CMK (cell line): Measurements from ENCODE around the gene MDGA2.

ENCODE experiments used
- DNase-seq: peaks from one replicate; pipeline ENCODE4 v3.0.0-alpha.2; 2010; ENCODE audit warnings: low read depth

The MDGA2 gene

DNA sequence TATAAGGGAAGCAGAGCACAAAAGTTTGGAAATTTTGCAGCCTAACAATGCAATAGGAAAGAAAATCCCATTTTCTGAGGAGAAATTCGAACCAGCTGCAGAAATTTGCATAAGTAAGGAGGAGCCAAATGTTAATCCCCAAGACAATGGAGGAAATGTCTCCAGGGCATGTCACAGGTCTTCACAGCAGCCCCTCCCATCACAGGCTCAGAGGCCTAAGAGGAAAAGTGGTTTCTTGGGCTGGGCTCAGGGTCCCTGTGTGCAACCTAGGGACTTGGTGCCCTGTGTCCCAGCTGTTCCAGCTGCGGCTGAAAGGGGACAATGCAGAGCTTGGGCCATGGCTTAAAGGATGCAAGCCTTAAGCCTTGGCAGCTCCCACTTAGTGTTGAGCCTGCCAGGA is 190.0 kb downstream of the MDGA2 start:
- DNase-seq: no peak

DNA sequence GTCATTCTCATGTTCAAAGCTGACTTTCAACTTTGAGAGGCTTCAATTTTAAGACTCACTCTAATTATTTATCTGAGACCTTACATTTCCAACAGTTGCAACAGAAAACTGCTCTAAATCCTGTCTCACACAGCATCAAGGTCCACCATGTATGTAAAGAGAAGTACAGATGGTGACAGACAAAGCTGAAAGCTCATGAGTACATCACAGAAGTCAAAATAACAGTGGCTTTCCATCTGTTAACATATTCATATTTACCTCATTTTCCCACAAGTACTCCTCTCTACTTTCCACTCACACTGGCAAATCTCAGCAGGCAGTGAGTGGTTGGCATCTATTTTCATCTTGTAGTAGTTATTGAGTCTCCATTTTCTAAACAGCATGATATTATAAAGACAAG is 192.0 kb downstream of the MDGA2 start:
- DNase-seq: no peak

DNA sequence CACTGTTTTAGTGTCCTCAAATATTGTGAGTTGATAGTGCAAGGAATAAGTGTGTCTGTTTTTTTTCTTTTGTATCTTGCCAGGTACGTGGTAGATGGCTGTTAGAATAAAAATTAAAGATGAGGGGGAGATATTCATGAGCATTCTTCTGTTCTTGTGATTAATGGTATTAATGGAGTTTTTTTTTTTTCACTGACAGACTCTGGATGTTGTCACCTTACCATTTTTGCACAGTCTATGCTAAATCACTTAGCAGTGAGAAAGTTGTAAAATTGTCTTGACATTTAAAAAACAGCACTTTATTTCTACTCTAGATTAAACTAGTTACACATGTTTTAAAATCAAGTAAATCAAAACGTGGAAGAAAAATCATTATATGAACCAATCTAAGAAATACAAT is 204.3 kb downstream of the MDGA2 start:
- DNase-seq: no peak

- DNase-seq: no peak
Measured at GRCh38 chr14:47466916-47467315, 208.5 kb downstream of the MDGA2 start.

GRCh38 chr14:47454025-47454424 is 221.4 kb downstream of the MDGA2 start:
- DNase-seq: no peak

DNA sequence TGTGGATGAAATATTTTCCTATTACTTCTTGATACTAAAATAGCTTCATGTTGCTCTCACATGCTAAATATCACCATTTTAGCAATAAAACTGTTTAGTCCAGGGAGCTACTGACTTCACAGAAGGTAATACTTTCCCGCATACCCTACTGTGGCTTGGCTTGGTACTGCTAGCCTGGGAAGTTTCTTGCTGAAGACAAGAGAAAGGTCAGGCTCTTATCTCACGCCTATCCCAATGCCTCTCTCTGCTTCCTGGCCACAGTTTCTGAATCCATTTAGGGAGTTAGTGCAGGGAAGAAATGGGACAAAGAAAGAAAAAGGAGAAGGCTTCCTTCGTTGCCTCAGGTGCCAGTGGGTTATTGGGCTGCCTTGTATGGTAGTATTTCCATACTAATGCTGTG is 228.3 kb downstream of the MDGA2 start:
- no peak for DNase-seq

DNA sequence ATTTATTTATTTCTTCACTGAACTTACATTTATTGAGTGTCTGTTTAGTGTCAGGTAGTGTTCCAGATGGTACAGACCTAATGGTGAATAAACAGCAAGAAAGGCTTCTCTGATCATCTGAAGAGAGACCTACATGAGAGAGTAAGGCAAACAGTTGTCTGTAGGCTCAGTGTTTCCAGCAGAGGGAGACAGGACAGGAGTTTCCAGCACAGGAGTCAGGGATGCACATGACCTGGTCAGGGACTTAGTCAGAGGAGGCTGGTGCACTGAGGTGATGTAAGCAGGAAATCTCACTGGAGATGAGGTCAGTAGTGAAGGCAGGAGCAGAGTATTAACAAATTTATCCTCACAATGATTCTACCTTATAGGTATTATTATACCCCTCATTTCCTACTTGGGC is 233.2 kb downstream of the MDGA2 start:
- DNase-seq: no peak

- no peak for DNase-seq
Measured at GRCh38 chr14:47439953-47440352, 235.5 kb downstream of the MDGA2 start.

DNA sequence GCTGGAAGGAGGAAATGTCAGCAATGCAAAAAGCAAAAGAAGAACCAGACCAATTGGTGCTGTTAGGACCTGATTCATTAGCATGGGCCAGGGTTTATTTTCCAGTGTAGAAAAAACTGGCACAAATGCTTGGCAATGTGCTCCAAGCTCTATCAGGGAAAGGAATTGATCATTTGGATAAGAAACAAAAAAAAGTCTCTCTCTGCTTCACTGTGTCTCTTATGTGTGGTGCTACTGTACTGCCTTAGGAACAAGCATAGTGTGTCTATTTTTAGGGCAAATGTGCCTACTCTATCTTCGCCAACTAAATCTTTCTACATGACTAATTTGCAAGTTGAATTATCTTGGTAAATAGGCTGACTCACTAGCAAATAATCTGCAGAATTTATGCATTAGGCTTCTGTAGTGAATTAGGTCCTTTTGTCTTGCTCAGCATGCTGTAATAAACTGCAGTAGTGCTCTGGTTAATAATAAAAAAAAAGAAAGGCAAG is 236.7 kb downstream of the MDGA2 start:
- no peak for DNase-seq

DNA sequence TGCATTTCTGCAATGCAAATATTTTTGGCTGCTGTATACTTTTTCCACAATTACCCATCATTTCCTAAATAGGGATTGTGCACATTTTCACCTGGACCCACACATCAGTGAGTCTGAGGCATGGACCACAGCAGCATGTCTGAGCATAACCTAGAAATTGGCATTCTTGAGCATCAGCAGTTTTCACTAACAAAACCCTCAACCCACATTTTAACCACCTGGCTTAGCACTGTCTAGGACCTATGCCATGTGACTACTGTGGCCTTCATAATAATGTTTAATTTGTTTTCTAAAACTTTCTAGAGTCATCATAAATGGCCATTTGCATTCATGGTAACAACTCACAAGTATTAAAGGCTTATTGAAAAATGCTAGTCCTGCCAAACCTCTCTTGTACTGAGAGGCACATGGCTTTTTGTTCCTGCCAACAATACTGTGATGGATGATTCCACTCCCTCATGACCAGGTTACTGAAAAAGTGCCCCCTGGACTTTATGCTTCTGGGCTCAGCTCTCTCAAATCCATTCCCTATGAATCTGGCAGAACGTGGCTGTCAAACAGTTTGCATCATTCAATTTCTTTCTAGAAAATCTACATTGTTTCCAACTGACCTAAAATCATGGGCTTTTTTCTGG is 240.0 kb downstream of the MDGA2 start:
- DNase-seq: no peak

- no peak for DNase-seq
Measured at GRCh38 chr14:47427629-47428028, 247.8 kb downstream of the MDGA2 start.

GRCh38 chr14:47425302-47425701 is 250.1 kb downstream of the MDGA2 start:
- DNase-seq: no peak

- DNase-seq: no peak
Measured at GRCh38 chr14:47422191-47422590, 253.2 kb downstream of the MDGA2 start.

DNA sequence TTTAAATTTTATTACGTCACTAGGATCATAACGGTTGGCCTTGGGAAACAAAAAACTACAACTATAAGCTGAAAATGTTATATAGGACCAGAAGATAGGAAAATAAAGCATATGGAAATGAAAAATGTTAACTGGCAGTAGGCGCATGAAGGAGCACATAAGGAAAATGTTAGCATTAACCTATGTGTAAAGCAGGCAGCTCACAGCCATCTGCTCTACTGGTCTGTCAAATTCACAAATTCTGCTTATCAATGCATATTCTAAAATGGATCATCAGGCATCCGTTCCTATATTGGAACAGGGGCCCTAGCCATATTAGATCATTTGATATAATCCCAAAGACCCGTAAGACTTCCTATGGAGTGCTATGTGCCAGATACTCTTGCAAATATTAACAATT is 263.9 kb downstream of the MDGA2 start:
- DNase-seq: no peak

DNA sequence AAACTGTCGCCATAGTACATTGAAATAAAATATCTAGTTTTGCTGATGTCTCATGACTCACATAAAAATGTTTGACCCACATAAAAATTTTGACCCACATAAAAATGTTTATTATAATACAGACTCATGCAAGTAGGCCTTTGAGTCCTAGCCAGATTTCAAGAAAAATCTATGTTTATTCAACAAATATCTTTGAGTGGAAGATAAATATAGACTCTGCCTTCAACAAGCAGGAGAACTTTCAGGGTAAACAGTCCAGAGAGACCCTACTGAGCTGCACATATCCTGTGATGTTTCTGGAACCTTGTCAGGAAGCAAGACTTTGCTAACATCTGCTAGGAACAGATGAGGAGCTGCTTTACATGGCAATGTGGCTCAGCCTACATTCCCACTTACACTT is 283.1 kb downstream of the MDGA2 start:
- DNase-seq: no peak

GRCh38 chr14:47390831-47391504 is 284.4 kb downstream of the MDGA2 start:
- DNase-seq: no peak

DNA sequence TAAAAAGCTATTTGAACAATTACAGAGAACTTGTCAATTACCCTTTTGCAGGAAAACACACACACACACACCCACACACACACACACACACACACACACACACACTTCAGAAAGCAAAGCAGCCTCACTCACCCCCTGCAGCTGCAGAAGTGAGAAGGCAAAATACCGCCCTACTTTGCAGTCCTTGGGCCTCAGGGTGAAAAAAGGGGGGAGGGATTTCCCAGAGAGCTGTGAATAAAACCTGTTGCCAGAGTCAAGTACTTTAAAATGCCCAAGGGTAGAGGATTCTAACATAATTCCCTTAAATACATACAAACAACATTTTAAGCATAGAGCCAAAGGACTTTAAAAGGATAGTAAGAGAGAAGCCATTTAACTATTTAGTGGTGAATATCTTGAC is 285.9 kb downstream of the MDGA2 start:
- no peak for DNase-seq

- DNase-seq: no peak
Measured at GRCh38 chr14:47366006-47366405, 309.4 kb downstream of the MDGA2 start.

DNA sequence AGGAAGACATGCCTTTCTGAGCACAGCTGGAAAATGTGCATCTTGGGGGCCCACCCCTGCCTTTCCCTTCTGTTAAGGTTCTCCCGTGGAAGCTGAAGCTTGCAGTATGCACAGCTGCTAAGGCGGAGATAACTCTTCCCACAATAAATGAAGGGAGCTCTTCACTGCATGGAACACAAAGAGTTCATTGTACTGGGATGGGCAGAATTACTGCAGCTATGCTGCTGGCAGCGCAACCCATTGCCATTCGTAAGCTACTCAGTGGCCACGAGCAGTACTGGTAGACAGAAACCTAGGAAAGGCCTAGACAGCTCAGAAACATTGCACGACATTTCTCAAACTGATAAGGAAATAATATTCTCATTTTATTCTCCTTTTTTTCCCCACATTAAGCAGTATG is 310.2 kb downstream of the MDGA2 start:
- DNase-seq: no peak

DNA sequence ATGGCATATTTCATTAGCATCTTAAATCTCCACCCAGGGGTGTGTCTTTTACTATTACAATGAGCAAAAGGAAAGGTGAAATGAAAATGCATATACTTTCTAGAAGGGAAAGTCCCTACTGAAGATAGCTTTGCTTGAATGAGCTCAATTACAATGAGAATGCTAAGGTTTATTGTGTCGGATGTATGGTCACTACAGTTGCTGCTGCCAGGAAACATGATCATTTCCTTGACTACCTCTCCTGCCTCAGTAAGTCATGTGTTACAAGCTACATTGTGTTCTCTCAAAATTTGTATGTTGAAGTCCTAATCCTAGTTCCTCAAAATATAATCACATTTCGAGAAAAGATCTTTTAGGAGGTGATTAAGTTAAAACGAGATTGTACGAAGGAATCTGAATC is 322.2 kb downstream of the MDGA2 start:
- no peak for DNase-seq

- DNase-seq: no peak
Measured at GRCh38 chr14:47346849-47347248, 328.6 kb downstream of the MDGA2 start.

- DNase-seq: no peak
Measured at GRCh38 chr14:47345016-47345415, 330.4 kb downstream of the MDGA2 start.

- DNase-seq: no peak
Measured at GRCh38 chr14:47332939-47333338, 342.5 kb downstream of the MDGA2 start.

DNA sequence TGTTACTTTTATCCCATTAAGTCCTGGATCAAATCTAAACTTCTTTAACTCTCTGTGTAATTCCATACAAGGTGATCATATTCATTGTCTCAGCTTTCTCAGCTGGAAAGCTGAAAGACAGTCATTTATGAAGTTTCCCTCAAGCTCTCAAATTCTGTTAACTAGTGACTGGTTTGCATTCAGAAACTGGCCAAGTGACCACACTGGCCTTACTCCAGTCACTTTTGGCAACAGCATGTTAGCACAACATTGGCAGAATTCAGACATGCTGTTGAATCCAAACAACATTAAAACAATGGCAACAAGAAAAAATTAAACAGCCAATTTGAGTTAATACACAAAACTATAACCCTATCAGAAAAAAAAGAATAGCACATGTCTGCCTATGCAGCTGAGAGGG is 343.3 kb downstream of the MDGA2 start:
- DNase-seq: no peak
